Measurements from ENCODE around the gene ALDH1A3. TPM values are rescaled to one million over a fixed set of nuclear protein-coding genes. Genes with fewer than 3 reads are reported as not detected.

The ALDH1A3 gene
- total RNA-seq, 1 experiment from 2014 or later: 248 TPM

GRCh38 chr15:100863075-100863795, 16.4 kb upstream of the ALDH1A3 start:
- ChIA-PET CTCF (interaction anchor here (1.4 kb wide), 1 partner anchor 10 kb away, joined by 9 read pairs; no protein-coding TSS in a partner anchor), POLR2A (no interaction called here), RAD21 (ENCODE audit: low non-redundant PET in 1 of 2, low total read pairs in 2 of 2, uncharacterized antibody in 2 of 2, unreplicated experiment in 2 of 2) (no interaction called here)
- no peak overlapping the region for H3K27ac ChIP-seq (ENCODE audit: low read depth, low read length)
- no peaks in the 10 kb centered on the region for H3K9me2 ChIP-seq (ENCODE audit: insufficient read depth)
- H3K9ac ChIP-seq (ENCODE audit: low read length): no peak overlapping the region
- peaks cover 0 to 6% of the 10 kb centered on the region in 2 experiments; a peak in 1 of 4 replicates for H3K9me3 ChIP-seq (ENCODE audit: control insufficient read depth in 1 of 2, insufficient read depth in 1 of 2, low read depth in 1 of 2, low read length in 2 of 2)
- TF ChIP-seq ZBTB33 (IDR thresholded peaks at IDR 0.05; ENCODE audit: extremely low read depth, insufficient replicate concordance, low read length): no peak
- TF ChIP-seq REST (IDR thresholded peaks at IDR 0.05; ENCODE audit: low read depth): no peak
- TF ChIP-seq TCF7L2 (IDR thresholded peaks at IDR 0.05; ENCODE audit: borderline replicate concordance, extremely low read depth, insufficient read depth, insufficient read length): no peak
- no peak for TF ChIP-seq CTCF (IDR thresholded peaks at IDR 0.05 in 2 of 3, conservative IDR thresholded peaks at IDR 0.05 in 1 of 3; ENCODE audit: borderline replicate concordance in 1 of 3, insufficient read depth in 1 of 3, low read depth in 2 of 3, low read length in 2 of 3)
- no peak for TF ChIP-seq CEBPB (IDR thresholded peaks at IDR 0.05; ENCODE audit: low read depth)
- TF ChIP-seq POLR2AphosphoS5 (IDR thresholded peaks at IDR 0.05; ENCODE audit: low read depth, low read length): no peak
- no peak for TF ChIP-seq SIN3A (IDR thresholded peaks at IDR 0.05; ENCODE audit: low read depth)
- TF ChIP-seq ZNF274 (IDR thresholded peaks at IDR 0.05; ENCODE audit: low read depth, low read length): no peak
- no peak for TF ChIP-seq ELF1 (IDR thresholded peaks at IDR 0.05; ENCODE audit: borderline replicate concordance, low read depth)
- no peak for TF ChIP-seq POLR2A (IDR thresholded peaks at IDR 0.05; ENCODE audit: borderline replicate concordance, extremely low read depth, insufficient read depth, insufficient read length)
- TF ChIP-seq CBX3 (IDR thresholded peaks at IDR 0.05; ENCODE audit: low read depth): no peak
- TF ChIP-seq JUND (IDR thresholded peaks at IDR 0.05): no peak
- no peak for TF ChIP-seq MAX (IDR thresholded peaks at IDR 0.05)
- no peak for TF ChIP-seq YY1 (IDR thresholded peaks at IDR 0.05; ENCODE audit: extremely low read depth, insufficient replicate concordance, low read depth, low read length)
- TF ChIP-seq SRF (IDR thresholded peaks at IDR 0.05; ENCODE audit: low read depth): no peak
- no peak for TF ChIP-seq EGR1 (IDR thresholded peaks at IDR 0.05; ENCODE audit: low read depth)
- no peak for TF ChIP-seq ATF3 (IDR thresholded peaks at IDR 0.05)
- TF ChIP-seq SP1 (IDR thresholded peaks at IDR 0.05; ENCODE audit: low read depth): no peak
- TF ChIP-seq EZH2phosphoT487 (IDR thresholded peaks at IDR 0.05; ENCODE audit: borderline replicate concordance): no peak
- no peak for TF ChIP-seq EZH2 (IDR thresholded peaks at IDR 0.05)
- intact Hi-C loops (cut with micrococcal nuclease): no loop called here
- no peak overlapping the region for H3K4me2 ChIP-seq (ENCODE audit: low read length)
- ATAC-seq (no peak), DNase-seq (ENCODE audit: low read depth, low spot score) (no peak)
- H3K4me1 ChIP-seq (ENCODE audit: control insufficient read depth in 1 of 2, insufficient read depth in 2 of 2, low read length in 2 of 2): peaks cover 0 to 13% of the 10 kb centered on the region in 2 experiments; a peak in 1 of 4 replicates
- H3K36me3 ChIP-seq (ENCODE audit: control insufficient read depth in 1 of 2, insufficient read depth in 2 of 2, low read length in 2 of 2): no peaks in the 10 kb centered on the region
- BruUV-seq (replicated peaks): no TSS peak
- H3K79me2 ChIP-seq (ENCODE audit: insufficient read depth, low read length): no peaks in the 10 kb centered on the region
- H4K20me1 ChIP-seq (ENCODE audit: insufficient read depth): no peaks in the 10 kb centered on the region
- H3K27me3 ChIP-seq (ENCODE audit: insufficient read depth, low read length): no peaks in the 10 kb centered on the region
- no peak overlapping the region for H3K4me3 ChIP-seq (replicated peaks in 1 of 2; ENCODE audit: low read depth in 1 of 2, low read length in 2 of 2)
- no peak overlapping the region for H2AFZ ChIP-seq (ENCODE audit: low read depth, low read length, poor library complexity, severe bottlenecking)

All from HCT116 (cell line).